Measurements from ENCODE around the gene PSMD11.

The PSMD11 gene

GRCh38 chr17:32461498-32461852 lies 17.2 kb downstream of the PSMD11 start:
- Histone ChIP-seq H3F3A (ENCODE audit: insufficient read depth) (peaks cover 6% of the 10 kb centered on the region), H3K4me2 (ENCODE audit: low read depth, low read length, poor library complexity, severe bottlenecking) (no peak overlapping the region), H3K36me3 (ENCODE audit: low read length) (peaks cover 21% of the 10 kb centered on the region), H2AFZ (ENCODE audit: low read depth, low read length, severe bottlenecking) (no peak overlapping the region), H3K27me3 (ENCODE audit: low read length) (no peaks in the 10 kb centered on the region), H3K9me3 (ENCODE audit: insufficient read depth, low read length) (no peaks in the 10 kb centered on the region), H4K20me1 (ENCODE audit: low read depth, low read length) (peaks cover 3% of the 10 kb centered on the region; the same call in 1 of the 2 replicates), H3K9ac (ENCODE audit: low read length) (no peak overlapping the region), H3K27ac (ENCODE audit: low read depth, low read length) (no peak overlapping the region), H3K79me2 (ENCODE audit: insufficient read depth, low read length) (peaks cover 16% of the 10 kb centered on the region; the same call in 1 of the 2 replicates), H3K9me2 (replicated peaks; ENCODE audit: insufficient read depth, low read length) (no peaks in the 10 kb centered on the region), H3K4me3 (ENCODE audit: insufficient read depth, low read length, poor library complexity, severe bottlenecking) (no peak overlapping the region)
- TF ChIP-seq EZH2phosphoT487 (conservative IDR thresholded peaks at IDR 0.05; ENCODE audit: low read length) (no peak), CTCF (IDR thresholded peaks at IDR 0.05; ENCODE audit: insufficient read depth, low read length, poor library complexity, severe bottlenecking) (no peak)

GRCh38 chr17:32461853-32462617 lies 17.7 kb downstream of the PSMD11 start:
- Histone ChIP-seq H3K4me2 (ENCODE audit: low read depth, low read length, poor library complexity, severe bottlenecking) (no peak overlapping the region), H4K20me1 (ENCODE audit: low read depth, low read length) (peaks cover 3% of the 10 kb centered on the region; the same call in 1 of the 2 replicates), H3K9ac (ENCODE audit: low read length) (no peak overlapping the region), H3K27me3 (ENCODE audit: low read length) (no peaks in the 10 kb centered on the region), H2AFZ (ENCODE audit: low read depth, low read length, severe bottlenecking) (no peak overlapping the region), H3K9me3 (ENCODE audit: insufficient read depth, low read length) (no peaks in the 10 kb centered on the region), H3F3A (ENCODE audit: insufficient read depth) (peaks cover 6% of the 10 kb centered on the region), H3K9me2 (replicated peaks; ENCODE audit: insufficient read depth, low read length) (no peaks in the 10 kb centered on the region), H3K36me3 (ENCODE audit: low read length) (peaks cover 21% of the 10 kb centered on the region), H3K27ac (ENCODE audit: low read depth, low read length) (no peak overlapping the region), H3K79me2 (ENCODE audit: insufficient read depth, low read length) (peaks cover 16% of the 10 kb centered on the region; the same call in 1 of the 2 replicates), H3K4me3 (ENCODE audit: insufficient read depth, low read length, poor library complexity, severe bottlenecking) (no peak overlapping the region)
- TF ChIP-seq EZH2phosphoT487 (conservative IDR thresholded peaks at IDR 0.05; ENCODE audit: low read length), result no peak
- TF ChIP-seq CTCF (IDR thresholded peaks at IDR 0.05; ENCODE audit: insufficient read depth, low read length, poor library complexity, severe bottlenecking), result peak; percentile 48

- Histone ChIP-seq H3K27ac (ENCODE audit: low read depth, low read length) (no peak overlapping the region), H3K4me2 (ENCODE audit: low read depth, low read length, poor library complexity, severe bottlenecking) (no peak overlapping the region), H3K79me2 (ENCODE audit: insufficient read depth, low read length) (peaks cover 11% of the 10 kb centered on the region; the same call in 1 of the 2 replicates), H3F3A (ENCODE audit: insufficient read depth) (peaks cover 6% of the 10 kb centered on the region), H3K36me3 (ENCODE audit: low read length) (peaks cover 30% of the 10 kb centered on the region), H3K9ac (ENCODE audit: low read length) (no peak overlapping the region), H2AFZ (ENCODE audit: low read depth, low read length, severe bottlenecking) (no peak overlapping the region), H3K9me2 (replicated peaks; ENCODE audit: insufficient read depth, low read length) (no peaks in the 10 kb centered on the region), H3K9me3 (ENCODE audit: insufficient read depth, low read length) (no peaks in the 10 kb centered on the region), H4K20me1 (ENCODE audit: low read depth, low read length) (peaks cover 3% of the 10 kb centered on the region; the same call in 1 of the 2 replicates), H3K4me3 (ENCODE audit: insufficient read depth, low read length, poor library complexity, severe bottlenecking) (no peak overlapping the region), H3K27me3 (ENCODE audit: low read length) (no peaks in the 10 kb centered on the region)
- TF ChIP-seq EZH2phosphoT487 (conservative IDR thresholded peaks at IDR 0.05; ENCODE audit: low read length), result no peak
These were observed 19.0 kb downstream of the PSMD11 start for GRCh38 chr17:32463304-32463703.

- H3K4me2 ChIP-seq (ENCODE audit: low read depth, low read length, poor library complexity, severe bottlenecking), result no peak overlapping the region
- H3K9me3 ChIP-seq (ENCODE audit: insufficient read depth, low read length), result no peaks in the 10 kb centered on the region
- H3F3A ChIP-seq (ENCODE audit: insufficient read depth), result peaks cover 6% of the 10 kb centered on the region
- H4K20me1 ChIP-seq (ENCODE audit: low read depth, low read length), result 0 out of 2 replicates have a peak, but pooled peaks cover 3% of the 10 kb centered on the region
- peaks cover 34% of the 10 kb centered on the region for H3K36me3 ChIP-seq (ENCODE audit: low read length)
- H2AFZ ChIP-seq (ENCODE audit: low read depth, low read length, severe bottlenecking), result no peak overlapping the region
- peaks cover 8% of the 10 kb centered on the region; the same call in 1 of the 2 replicates for H3K79me2 ChIP-seq (ENCODE audit: insufficient read depth, low read length)
- H3K4me3 ChIP-seq (ENCODE audit: insufficient read depth, low read length, poor library complexity, severe bottlenecking), result no peak overlapping the region
- no peaks in the 10 kb centered on the region for H3K27me3 ChIP-seq (ENCODE audit: low read length)
- H3K27ac ChIP-seq (ENCODE audit: low read depth, low read length), result no peak overlapping the region
- TF ChIP-seq EZH2phosphoT487 (conservative IDR thresholded peaks at IDR 0.05; ENCODE audit: low read length), result no peak
- TF ChIP-seq CTCF (IDR thresholded peaks at IDR 0.05; ENCODE audit: insufficient read depth, low read length, poor library complexity, severe bottlenecking), result no peak
- H3K9ac ChIP-seq (ENCODE audit: low read length), result no peak overlapping the region
- no peaks in the 10 kb centered on the region for H3K9me2 ChIP-seq (replicated peaks; ENCODE audit: insufficient read depth, low read length)
These were observed 20.1 kb downstream of the PSMD11 start for GRCh38 chr17:32464374-32464773.
